WTC11 (cell line): ENCODE data around the gene ANKEF1.

ENCODE experiments used
- ESRRA ChIP-seq: sonication (generic); formaldehyde crosslinking; IDR thresholded peaks from 2 replicates; pipeline ENCODE4 v1.8.1; 2022; ENCODE audit warnings: mild to moderate bottlenecking, missing genetic modification reagents, borderline replicate concordance
- FOXP1 ChIP-seq: sonication (generic); formaldehyde crosslinking; IDR thresholded peaks from 2 replicates; pipeline ENCODE4 v1.8.0; 2022; ENCODE audit warnings: missing genetic modification reagents, mild to moderate bottlenecking, moderate library complexity, borderline replicate concordance
- NFYB ChIP-seq: sonication (generic); formaldehyde crosslinking; conservative IDR thresholded peaks from 2 replicates; pipeline ENCODE4 v1.8.0; 2022; ENCODE audit warnings: low read depth, missing genetic modification reagents
- TF ChIP-seq, protein P1 (sequence below): fragments of 200-600 bp; IDR thresholded peaks from 2 replicates; pipeline ENCODE4 v1.8.0; 2022; ENCODE audit warnings: antibody characterized with exemption
- TF ChIP-seq, protein P2 (sequence below): sonication (generic); formaldehyde crosslinking; conservative IDR thresholded peaks from 2 replicates; pipeline ENCODE4 v1.8.1; 2022; ENCODE audit warnings: mild to moderate bottlenecking, missing genetic modification reagents
- TF ChIP-seq, protein P3 (sequence below): fragments of 250-450 bp; sonication (Bioruptor Pico); IDR thresholded peaks from 2 replicates; pipeline ENCODE4 v1.9.0; 2021; ENCODE audit warnings: moderate library complexity, mild to moderate bottlenecking, inconsistent platforms, borderline replicate concordance
- TF ChIP-seq, protein P4 (sequence below): sonication (generic); formaldehyde crosslinking; IDR thresholded peaks from 2 replicates; pipeline ENCODE4 v1.8.1; 2022; ENCODE audit warnings: missing genetic modification reagents, borderline replicate concordance
- TF ChIP-seq, protein P5 (sequence below): sonication (generic); formaldehyde crosslinking; IDR thresholded peaks from 2 replicates; pipeline ENCODE4 v1.8.1; 2023; ENCODE audit warnings: mild to moderate bottlenecking, missing genetic modification reagents, borderline replicate concordance
- TF ChIP-seq, protein P6 (sequence below): sonication (generic); formaldehyde crosslinking; IDR thresholded peaks from 2 replicates; pipeline ENCODE4 v1.8.1; 2023; ENCODE audit warnings: mild to moderate bottlenecking, moderate library complexity, missing genetic modification reagents
- TF ChIP-seq, protein P7 (sequence below): sonication (generic); formaldehyde crosslinking; IDR thresholded peaks from 2 replicates; pipeline ENCODE4 v1.8.1; 2022; ENCODE audit warnings: low read depth, missing genetic modification reagents, borderline replicate concordance
- TF ChIP-seq, protein P8 (sequence below): sonication (generic); formaldehyde crosslinking; IDR thresholded peaks from 2 replicates; pipeline ENCODE4 v1.8.1; 2023; ENCODE audit warnings: mild to moderate bottlenecking, missing genetic modification reagents, moderate library complexity

DNA sequence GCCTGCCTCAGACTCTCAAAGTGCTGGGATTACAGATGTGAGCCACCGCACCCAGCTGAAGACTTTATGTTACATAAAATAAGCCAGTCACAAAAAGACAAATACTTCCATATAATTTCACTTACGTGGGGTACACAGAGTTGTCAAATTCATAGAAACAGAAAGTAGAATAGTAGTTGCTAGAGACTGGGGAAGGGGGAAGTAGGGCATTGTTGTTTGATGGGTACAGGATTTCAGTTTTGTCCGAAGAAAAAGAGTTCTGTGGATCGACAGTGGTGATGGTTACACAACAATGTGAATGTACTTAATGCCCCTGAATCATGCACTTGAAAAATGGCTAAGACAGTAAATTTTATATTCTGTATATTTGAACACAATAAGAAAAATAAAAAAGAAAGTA, 41.6 kb upstream of the ANKEF1 start:
- TF ChIP-seq ESRRA, result no peak
- TF ChIP-seq, protein P1, sequence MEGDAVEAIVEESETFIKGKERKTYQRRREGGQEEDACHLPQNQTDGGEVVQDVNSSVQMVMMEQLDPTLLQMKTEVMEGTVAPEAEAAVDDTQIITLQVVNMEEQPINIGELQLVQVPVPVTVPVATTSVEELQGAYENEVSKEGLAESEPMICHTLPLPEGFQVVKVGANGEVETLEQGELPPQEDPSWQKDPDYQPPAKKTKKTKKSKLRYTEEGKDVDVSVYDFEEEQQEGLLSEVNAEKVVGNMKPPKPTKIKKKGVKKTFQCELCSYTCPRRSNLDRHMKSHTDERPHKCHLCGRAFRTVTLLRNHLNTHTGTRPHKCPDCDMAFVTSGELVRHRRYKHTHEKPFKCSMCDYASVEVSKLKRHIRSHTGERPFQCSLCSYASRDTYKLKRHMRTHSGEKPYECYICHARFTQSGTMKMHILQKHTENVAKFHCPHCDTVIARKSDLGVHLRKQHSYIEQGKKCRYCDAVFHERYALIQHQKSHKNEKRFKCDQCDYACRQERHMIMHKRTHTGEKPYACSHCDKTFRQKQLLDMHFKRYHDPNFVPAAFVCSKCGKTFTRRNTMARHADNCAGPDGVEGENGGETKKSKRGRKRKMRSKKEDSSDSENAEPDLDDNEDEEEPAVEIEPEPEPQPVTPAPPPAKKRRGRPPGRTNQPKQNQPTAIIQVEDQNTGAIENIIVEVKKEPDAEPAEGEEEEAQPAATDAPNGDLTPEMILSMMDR, result no peak
- no peak for TF ChIP-seq NFYB (CRISPR knock-in tag)
- TF ChIP-seq, protein P2, sequence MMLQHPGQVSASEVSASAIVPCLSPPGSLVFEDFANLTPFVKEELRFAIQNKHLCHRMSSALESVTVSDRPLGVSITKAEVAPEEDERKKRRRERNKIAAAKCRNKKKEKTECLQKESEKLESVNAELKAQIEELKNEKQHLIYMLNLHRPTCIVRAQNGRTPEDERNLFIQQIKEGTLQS, result no peak
- TF ChIP-seq, protein P3, sequence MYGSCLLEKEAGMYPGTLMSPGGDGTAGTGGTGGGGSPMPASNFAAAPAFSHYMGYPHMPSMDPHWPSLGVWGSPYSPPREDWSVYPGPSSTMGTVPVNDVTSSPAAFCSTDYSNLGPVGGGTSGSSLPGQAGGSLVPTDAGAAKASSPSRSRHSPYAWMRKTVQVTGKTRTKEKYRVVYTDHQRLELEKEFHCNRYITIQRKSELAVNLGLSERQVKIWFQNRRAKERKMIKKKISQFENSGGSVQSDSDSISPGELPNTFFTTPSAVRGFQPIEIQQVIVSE (CRISPR knock-in tag), result no peak
- TF ChIP-seq, protein P4, sequence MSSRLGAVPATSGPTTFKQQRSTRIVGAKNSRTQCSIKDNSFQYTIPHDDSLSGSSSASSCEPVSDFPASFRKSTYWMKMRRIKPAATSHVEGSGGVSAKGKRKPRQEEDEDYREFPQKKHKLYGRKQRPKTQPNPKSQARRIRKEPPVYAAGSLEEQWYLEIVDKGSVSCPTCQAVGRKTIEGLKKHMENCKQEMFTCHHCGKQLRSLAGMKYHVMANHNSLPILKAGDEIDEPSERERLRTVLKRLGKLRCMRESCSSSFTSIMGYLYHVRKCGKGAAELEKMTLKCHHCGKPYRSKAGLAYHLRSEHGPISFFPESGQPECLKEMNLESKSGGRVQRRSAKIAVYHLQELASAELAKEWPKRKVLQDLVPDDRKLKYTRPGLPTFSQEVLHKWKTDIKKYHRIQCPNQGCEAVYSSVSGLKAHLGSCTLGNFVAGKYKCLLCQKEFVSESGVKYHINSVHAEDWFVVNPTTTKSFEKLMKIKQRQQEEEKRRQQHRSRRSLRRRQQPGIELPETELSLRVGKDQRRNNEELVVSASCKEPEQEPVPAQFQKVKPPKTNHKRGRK (CRISPR knock-in tag), result no peak
- no peak for TF ChIP-seq FOXP1
- TF ChIP-seq, protein P5, sequence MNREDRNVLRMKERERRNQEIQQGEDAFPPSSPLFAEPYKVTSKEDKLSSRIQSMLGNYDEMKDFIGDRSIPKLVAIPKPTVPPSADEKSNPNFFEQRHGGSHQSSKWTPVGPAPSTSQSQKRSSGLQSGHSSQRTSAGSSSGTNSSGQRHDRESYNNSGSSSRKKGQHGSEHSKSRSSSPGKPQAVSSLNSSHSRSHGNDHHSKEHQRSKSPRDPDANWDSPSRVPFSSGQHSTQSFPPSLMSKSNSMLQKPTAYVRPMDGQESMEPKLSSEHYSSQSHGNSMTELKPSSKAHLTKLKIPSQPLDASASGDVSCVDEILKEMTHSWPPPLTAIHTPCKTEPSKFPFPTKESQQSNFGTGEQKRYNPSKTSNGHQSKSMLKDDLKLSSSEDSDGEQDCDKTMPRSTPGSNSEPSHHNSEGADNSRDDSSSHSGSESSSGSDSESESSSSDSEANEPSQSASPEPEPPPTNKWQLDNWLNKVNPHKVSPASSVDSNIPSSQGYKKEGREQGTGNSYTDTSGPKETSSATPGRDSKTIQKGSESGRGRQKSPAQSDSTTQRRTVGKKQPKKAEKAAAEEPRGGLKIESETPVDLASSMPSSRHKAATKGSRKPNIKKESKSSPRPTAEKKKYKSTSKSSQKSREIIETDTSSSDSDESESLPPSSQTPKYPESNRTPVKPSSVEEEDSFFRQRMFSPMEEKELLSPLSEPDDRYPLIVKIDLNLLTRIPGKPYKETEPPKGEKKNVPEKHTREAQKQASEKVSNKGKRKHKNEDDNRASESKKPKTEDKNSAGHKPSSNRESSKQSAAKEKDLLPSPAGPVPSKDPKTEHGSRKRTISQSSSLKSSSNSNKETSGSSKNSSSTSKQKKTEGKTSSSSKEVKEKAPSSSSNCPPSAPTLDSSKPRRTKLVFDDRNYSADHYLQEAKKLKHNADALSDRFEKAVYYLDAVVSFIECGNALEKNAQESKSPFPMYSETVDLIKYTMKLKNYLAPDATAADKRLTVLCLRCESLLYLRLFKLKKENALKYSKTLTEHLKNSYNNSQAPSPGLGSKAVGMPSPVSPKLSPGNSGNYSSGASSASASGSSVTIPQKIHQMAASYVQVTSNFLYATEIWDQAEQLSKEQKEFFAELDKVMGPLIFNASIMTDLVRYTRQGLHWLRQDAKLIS (CRISPR knock-in tag), result no peak
- TF ChIP-seq, protein P6, sequence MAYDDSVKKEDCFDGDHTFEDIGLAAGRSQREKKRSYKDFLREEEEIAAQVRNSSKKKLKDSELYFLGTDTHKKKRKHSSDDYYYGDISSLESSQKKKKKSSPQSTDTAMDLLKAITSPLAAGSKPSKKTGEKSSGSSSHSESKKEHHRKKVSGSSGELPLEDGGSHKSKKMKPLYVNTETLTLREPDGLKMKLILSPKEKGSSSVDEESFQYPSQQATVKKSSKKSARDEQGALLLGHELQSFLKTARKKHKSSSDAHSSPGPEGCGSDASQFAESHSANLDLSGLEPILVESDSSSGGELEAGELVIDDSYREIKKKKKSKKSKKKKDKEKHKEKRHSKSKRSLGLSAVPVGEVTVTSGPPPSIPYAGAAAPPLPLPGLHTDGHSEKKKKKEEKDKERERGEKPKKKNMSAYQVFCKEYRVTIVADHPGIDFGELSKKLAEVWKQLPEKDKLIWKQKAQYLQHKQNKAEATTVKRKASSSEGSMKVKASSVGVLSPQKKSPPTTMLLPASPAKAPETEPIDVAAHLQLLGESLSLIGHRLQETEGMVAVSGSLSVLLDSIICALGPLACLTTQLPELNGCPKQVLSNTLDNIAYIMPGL, result no peak
- TF ChIP-seq, protein P7, sequence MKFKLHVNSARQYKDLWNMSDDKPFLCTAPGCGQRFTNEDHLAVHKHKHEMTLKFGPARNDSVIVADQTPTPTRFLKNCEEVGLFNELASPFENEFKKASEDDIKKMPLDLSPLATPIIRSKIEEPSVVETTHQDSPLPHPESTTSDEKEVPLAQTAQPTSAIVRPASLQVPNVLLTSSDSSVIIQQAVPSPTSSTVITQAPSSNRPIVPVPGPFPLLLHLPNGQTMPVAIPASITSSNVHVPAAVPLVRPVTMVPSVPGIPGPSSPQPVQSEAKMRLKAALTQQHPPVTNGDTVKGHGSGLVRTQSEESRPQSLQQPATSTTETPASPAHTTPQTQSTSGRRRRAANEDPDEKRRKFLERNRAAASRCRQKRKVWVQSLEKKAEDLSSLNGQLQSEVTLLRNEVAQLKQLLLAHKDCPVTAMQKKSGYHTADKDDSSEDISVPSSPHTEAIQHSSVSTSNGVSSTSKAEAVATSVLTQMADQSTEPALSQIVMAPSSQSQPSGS (CRISPR knock-in tag), result no peak
- TF ChIP-seq, protein P8, sequence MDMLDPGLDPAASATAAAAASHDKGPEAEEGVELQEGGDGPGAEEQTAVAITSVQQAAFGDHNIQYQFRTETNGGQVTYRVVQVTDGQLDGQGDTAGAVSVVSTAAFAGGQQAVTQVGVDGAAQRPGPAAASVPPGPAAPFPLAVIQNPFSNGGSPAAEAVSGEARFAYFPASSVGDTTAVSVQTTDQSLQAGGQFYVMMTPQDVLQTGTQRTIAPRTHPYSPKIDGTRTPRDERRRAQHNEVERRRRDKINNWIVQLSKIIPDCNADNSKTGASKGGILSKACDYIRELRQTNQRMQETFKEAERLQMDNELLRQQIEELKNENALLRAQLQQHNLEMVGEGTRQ (CRISPR knock-in tag), result no peak
